K562 (cell line): Measurements from ENCODE around the gene KIF26B. TPM values are rescaled to one million over a fixed set of nuclear protein-coding genes. Genes with fewer than 3 reads are reported as not detected.

ENCODE experiments used
- ATAC-seq: fragments of 200-7000 bp; cut with Tn5 transposase; 3 replicates; pipeline ENCODE4 v1.9.1; 2020; ENCODE audit warnings: moderate library complexity
- BruUV-seq: library from RNA; stranded (reverse); fragments of 400-500 nt; replicated peaks from 2 replicates; lab custom pipeline; 2021; lab: Mats Ljungman, UMichigan
- CTCF ChIA-PET: fragments of 300-600 bp; formaldehyde crosslinking; extraction: SDS; loops from one replicate; lab custom pipeline; 2021; ENCODE audit warnings: low intra/inter-chr PET ratio; lab: Yijun Ruan, JAX
- POLR2A ChIA-PET: fragments of 300-600, 350-650 bp; sonication (Branson Sonifier 250); formaldehyde crosslinking; extraction: SDS; loops from one replicate; lab custom pipeline; 2021; ENCODE audit warnings: antibody characterized with exemption, inconsistent platforms; lab: Yijun Ruan, JAX
- DNase-seq, 4 experiments: peaks; one replicate each; pipeline versions ENCODE4 v3.0.0 to v3.0.0-alpha.2; 2011 to 2018; ENCODE audit warnings: low spot score in 3 of 4, mixed read lengths in 3 of 4; ENCODE audit errors: extremely low read depth in 1 of 4
- FAIRE-seq: peaks from 2 replicates; lab custom pipeline; 2011; peaks lifted over from hg19 to GRCh38; lab: Jason Lieb, UNC
- H2AFZ ChIP-seq: 2 replicates; pipeline ENCODE4 v1.6.0; 2011; ENCODE audit warnings: low read depth, low read length, control low read depth, inconsistent platforms
- H3K27ac ChIP-seq: fragments of 200-600 bp; 3 replicates; pipeline ENCODE4 v1.8.0; 2011; ENCODE audit warnings: low read depth, mild to moderate bottlenecking, control low read depth, inconsistent platforms, low read length, moderate library complexity, mixed read lengths; ENCODE audit errors: extremely low read depth
- H3K27me3 ChIP-seq, 2 experiments: fragments of 300-600 bp in 1 of 2; 2 replicates in 1 of 2; 3 replicates in 1 of 2; pipeline versions ENCODE4 v1.6.0 to v1.8.0; 2011; ENCODE audit warnings: inconsistent platforms in 2 of 2, low read length in 2 of 2, mild to moderate bottlenecking in 1 of 2, mixed read lengths in 1 of 2, moderate library complexity in 1 of 2; ENCODE audit not compliant: control insufficient read depth in 2 of 2, insufficient read depth in 2 of 2
- H3K36me3 ChIP-seq: fragments of 300-600 bp; 3 replicates; pipeline ENCODE4 v1.8.0; 2011; ENCODE audit warnings: mild to moderate bottlenecking, low read length, inconsistent platforms; ENCODE audit not compliant: control insufficient read depth, insufficient read depth
- H3K4me1 ChIP-seq, 2 experiments: fragments of 200-600 bp in 1 of 2; replicated peaks in 1 of 2; 2 replicates in 1 of 2; 3 replicates in 1 of 2; pipeline versions ENCODE4 v1.5.1 to v1.8.0; 2011; ENCODE audit warnings: inconsistent platforms in 2 of 2, low read length in 2 of 2, mild to moderate bottlenecking in 1 of 2, mixed read lengths in 1 of 2, moderate library complexity in 1 of 2; ENCODE audit not compliant: control insufficient read depth in 2 of 2, insufficient read depth in 2 of 2
- H3K4me2 ChIP-seq: 2 replicates; pipeline ENCODE4 v1.6.1; 2011; ENCODE audit warnings: low read length, control low read depth, inconsistent platforms, mixed read lengths; ENCODE audit not compliant: insufficient read depth
- H3K4me3 ChIP-seq: fragments of 200-600 bp; sonication (generic), shearing (Covaris generic); 2 replicates; pipeline ENCODE4 v1.5.1; 2016; ENCODE audit warnings: control low read depth, inconsistent platforms
- H3K79me2 ChIP-seq: fragments of 200-600 bp; 3 replicates; pipeline ENCODE4 v1.8.0; 2011; ENCODE audit warnings: low read length, inconsistent platforms; ENCODE audit not compliant: control insufficient read depth, insufficient read depth
- H3K9ac ChIP-seq, 2 experiments: 2 replicates each; pipeline versions ENCODE4 v1.6.0 to v1.6.1; 2011; ENCODE audit warnings: low read depth in 2 of 2, low read length in 2 of 2, control low read depth in 1 of 2, inconsistent platforms in 1 of 2, mild to moderate bottlenecking in 1 of 2, mixed read lengths in 1 of 2; ENCODE audit not compliant: insufficient read depth in 1 of 2
- H3K9me1 ChIP-seq: one replicate; pipeline ENCODE4 v1.6.0; 2011; ENCODE audit warnings: inconsistent platforms, mild to moderate bottlenecking, low read length, moderate library complexity; ENCODE audit not compliant: control insufficient read depth, insufficient read depth
- H3K9me3 ChIP-seq: replicated peaks from 2 replicates; pipeline ENCODE4 v1.5.1; 2011; ENCODE audit warnings: low read depth, low read length, inconsistent platforms; ENCODE audit not compliant: control insufficient read depth, insufficient read depth
- H4K20me1 ChIP-seq: replicated peaks from 2 replicates; pipeline ENCODE4 v1.6.1; 2011; ENCODE audit warnings: low read length, inconsistent platforms, mixed read lengths; ENCODE audit not compliant: control insufficient read depth, insufficient read depth
- ATF1 ChIP-seq, 2 experiments: fragments of 450-650 bp in 1 of 2; IDR thresholded peaks; 2 replicates each; pipeline ENCODE4 v1.6.1; 2016; ENCODE audit warnings: missing compliant biosample characterization in 1 of 2, missing genetic modification characterization in 1 of 2
- CHD1 ChIP-seq: fragments of 200-600 bp; sonication (generic); IDR thresholded peaks from one replicate; pipeline ENCODE4 v1.6.1; 2012; ENCODE audit warnings: mild to moderate bottlenecking, moderate library complexity, low read length, inconsistent platforms
- FOS ChIP-seq: IDR thresholded peaks from 3 replicates; pipeline ENCODE4 v1.6.1; 2011; ENCODE audit not compliant: insufficient read length; ENCODE audit errors: extremely low read depth
- NRF1 ChIP-seq, 2 experiments: fragments of 450-650 bp; IDR thresholded peaks in 1 of 2; conservative IDR thresholded peaks in 1 of 2; 2 replicates each; pipeline ENCODE4 v1.6.1; 2014; ENCODE audit warnings: mild to moderate bottlenecking in 2 of 2
- YY1 ChIP-seq, 3 experiments: IDR thresholded peaks; 2 replicates each; pipeline ENCODE4 v1.6.1; 2011; ENCODE audit warnings: low read length in 2 of 3, mild to moderate bottlenecking in 2 of 3, moderate library complexity in 2 of 3, borderline replicate concordance in 1 of 3, control low read depth in 1 of 3, low read depth in 1 of 3; ENCODE audit not compliant: insufficient read depth in 3 of 3, insufficient replicate concordance in 2 of 3, control insufficient read depth in 1 of 3, insufficient read length in 1 of 3; ENCODE audit errors: extremely low read depth in 1 of 3
- ZNF3 ChIP-seq: fragments of 250-450 bp; sonication (Bioruptor Pico); IDR thresholded peaks from 2 replicates; pipeline ENCODE4 v1.5.0; 2021; ENCODE audit warnings: mild to moderate bottlenecking, moderate library complexity
- ZNF592 ChIP-seq: fragments of 450-650 bp; IDR thresholded peaks from 2 replicates; pipeline ENCODE4 v1.6.1; 2017; ENCODE audit warnings: antibody characterized with exemption, mild to moderate bottlenecking
- WGBS: fragments of 100-300 bp; shearing (Covaris generic); methylation state at CpG from one replicate; pipeline ENCODE4 v1.1.6; 2016; ENCODE audit warnings: low coverage, mixed read lengths; ENCODE audit not compliant: insufficient coverage; ENCODE audit errors: missing lambda C conversion rate; 5-methylcytosine and 5-hydroxymethylcytosine counted together
- in situ Hi-C: fragments of 300-500 bp; cut with MboI; formaldehyde crosslinking; loops from 4 replicates; pipeline ENCODE4 v1.15.0; 2018; ENCODE audit warnings: inconsistent platforms, mixed read lengths
- intact Hi-C: fragments of 100-400 bp; cut with micrococcal nuclease; formaldehyde crosslinking; loops from 2 replicates; pipeline ENCODE4 v1.14.2; 2022
- polyA plus RNA-seq, 8 experiments: library from polyadenylated mRNA; depleted of rRNA in 4 of 8; stranded (reverse) in 5 of 8; unstranded in 3 of 8; fragments of >200 nt; fragmentation: Nextera tagmentation in 2 of 8; fragmentation: Illumina TruSeq in 1 of 8; extraction: Ambion mirVana in 2 of 8; extraction: Trizol in 1 of 8; gene quantifications; 2 replicates each; pipeline versions ENCODE4 v1.2.1 to v1.2.3, GENCODE V29; 2011 to 2014; ENCODE audit warnings: inconsistent platforms in 1 of 8, missing spikeins in 1 of 8
- total RNA-seq, 7 experiments: library from RNA; depleted of rRNA in 6 of 7; stranded (reverse); fragments of >200 nt in 6 of 7; fragmentation: Illumina TruSeq in 2 of 7; extraction: Trizol in 2 of 7; gene quantifications; 2 replicates each; pipeline versions ENCODE4 v1.2.1 to v1.2.3, GENCODE V29; 2011 to 2021; ENCODE audit warnings: low replicate concordance in 1 of 7

The KIF26B gene
- total and polyA plus RNA-seq, 9 of the 15 experiments (the other 6 are each of a cell fraction or from before 2014, with no cell fraction given), result 0.02 to 0.08 (median 0.03) TPM; not detected in 6

DNA sequence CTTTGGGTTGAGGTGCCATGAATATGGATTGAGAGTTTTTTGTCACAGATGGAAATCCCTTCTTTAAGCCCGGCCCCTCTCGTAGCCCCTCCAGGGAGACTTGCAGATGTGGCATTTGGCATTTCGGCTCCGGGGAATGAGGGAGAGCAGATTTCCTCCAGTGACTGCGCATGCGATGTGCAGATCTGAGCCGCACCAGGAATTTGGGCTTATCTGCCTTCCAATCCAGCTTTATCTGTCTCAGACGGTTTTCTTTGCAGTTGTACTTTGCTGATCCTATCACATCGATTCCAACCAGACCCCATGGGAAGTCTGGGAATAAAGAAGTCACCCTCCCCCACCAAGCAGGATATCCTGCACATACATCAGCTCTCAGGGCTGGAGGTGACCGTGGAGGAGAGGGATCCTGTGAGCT, 11.7 kb downstream of the KIF26B start:
- H2AFZ ChIP-seq, result no peak overlapping the region
- intact Hi-C loops, result no loop called here
- no peak for DNase-seq
- TF ChIP-seq FOS (no peak), NRF1 (conservative IDR thresholded peaks at IDR 0.05 in 1 of 2, IDR thresholded peaks at IDR 0.05 in 1 of 2) (peak; percentile 25 to 40; a peak in 1 of 4 replicates)
- TF ChIP-seq, all 486 proteins: peak for 1
- FAIRE-seq (no peak), ATAC-seq (no peak)
- Histone ChIP-seq H4K20me1 (no peaks in the 10 kb centered on the region), H3K9me3 (no peaks in the 10 kb centered on the region), H3K9ac (no peak overlapping the region), H3K4me3 (no peak overlapping the region), H3K36me3 (no peaks in the 10 kb centered on the region), H3K4me1 (no peaks in the 10 kb centered on the region), H3K9me1 (no peaks in the 10 kb centered on the region), H3K4me2 (no peak overlapping the region), H3K79me2 (no peaks in the 10 kb centered on the region), H3K27me3 (peaks cover 49 to 70% of the 10 kb centered on the region in 2 experiments), H3K27ac (no peak overlapping the region)
- in situ Hi-C loops, result no loop called here
- 2% methylated on average over 10 of the region's 10 CpGs for WGBS
- no TSS peak for BruUV-seq
- POLR2A ChIA-PET, result interaction anchor here (0.5 to 1.8 kb wide), 2 partner anchors 14 to 181 kb away, joined by 3 to 9 read pairs; no protein-coding TSS in a partner anchor
- CTCF ChIA-PET, result no interaction called here

DNA sequence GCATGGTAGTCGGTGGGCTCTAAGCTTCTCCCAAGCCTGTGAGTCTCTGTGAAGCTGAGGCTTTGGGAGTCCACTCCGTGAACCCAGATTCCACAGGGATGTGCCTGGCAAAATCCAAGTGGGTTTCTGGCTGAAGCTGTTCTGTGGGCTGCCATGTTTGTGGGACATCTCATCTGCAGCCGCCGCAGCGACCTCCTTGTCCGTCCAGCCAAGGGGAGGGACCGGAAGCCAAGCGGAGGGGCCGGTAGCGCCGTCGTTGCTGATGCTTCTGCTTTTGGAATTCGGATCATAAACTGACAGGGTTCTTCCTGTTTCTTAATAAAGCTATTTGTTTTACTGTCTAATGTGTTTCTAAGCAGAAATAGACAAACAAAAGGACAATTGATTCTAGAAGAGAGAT, 13.3 kb downstream of the KIF26B start:
- Histone ChIP-seq H3K9me3 (0 out of 2 replicates have a peak, but pooled peaks cover 2% of the 10 kb centered on the region), H3K9ac (no peak overlapping the region), H2AFZ (0 out of 2 replicates have a peak overlapping the region, but pooled peaks have one; percentile 29), H3K36me3 (no peaks in the 10 kb centered on the region), H3K79me2 (no peaks in the 10 kb centered on the region), H3K4me1 (no peaks in the 10 kb centered on the region), H3K9me1 (no peaks in the 10 kb centered on the region), H3K27me3 (peaks cover 56 to 78% of the 10 kb centered on the region in 2 experiments), H3K27ac (no peak overlapping the region), H3K4me2 (no peak overlapping the region; the same call in 1 of the 2 replicates), H3K4me3 (no peak overlapping the region), H4K20me1 (no peaks in the 10 kb centered on the region)
- CTCF ChIA-PET, result no interaction called here
- DNase-seq (peak in 2 of 4 experiments; percentile 17 to 21), FAIRE-seq (no peak), ATAC-seq (peak; percentile 66; the same call in 2 of the 3 replicates)
- in situ Hi-C loops (no loop called here), intact Hi-C loops (no loop called here)
- WGBS, result 2% methylated on average over 13 of the region's 13 CpGs
- POLR2A ChIA-PET, result interaction anchor here (0.6 to 3.1 kb wide), 3 partner anchors 9 to 93 kb away, joined by 3 to 10 read pairs (median 3); no protein-coding TSS in a partner anchor
- BruUV-seq, result no TSS peak
- TF ChIP-seq CHD1 (no peak), ATF1 (CRISPR knock-in tag; IDR thresholded peaks at IDR 0.05) (no peak), ATF1 (tag; IDR thresholded peaks at IDR 0.05) (no peak), ZNF592 (no peak), ZNF3 (CRISPR knock-in tag) (no peak), YY1 (IDR thresholded peaks at IDR 0.05; ENCODE audit: borderline replicate concordance in 1 of 3, control insufficient read depth in 1 of 3, extremely low read depth in 1 of 3, insufficient read depth in 3 of 3, insufficient read length in 1 of 3, insufficient replicate concordance in 2 of 3, low read depth in 1 of 3, low read length in 2 of 3) (peak in 2 of 3 experiments; percentile 33 to 70)
